Measurements from ENCODE around the gene ZDHHC16. TPM values are rescaled to one million over a fixed set of nuclear protein-coding genes. Genes with fewer than 3 reads are reported as not detected.

ZDHHC16 gene
- total RNA-seq, 1 donor from 2014 or later: 15.2 TPM

DNA sequence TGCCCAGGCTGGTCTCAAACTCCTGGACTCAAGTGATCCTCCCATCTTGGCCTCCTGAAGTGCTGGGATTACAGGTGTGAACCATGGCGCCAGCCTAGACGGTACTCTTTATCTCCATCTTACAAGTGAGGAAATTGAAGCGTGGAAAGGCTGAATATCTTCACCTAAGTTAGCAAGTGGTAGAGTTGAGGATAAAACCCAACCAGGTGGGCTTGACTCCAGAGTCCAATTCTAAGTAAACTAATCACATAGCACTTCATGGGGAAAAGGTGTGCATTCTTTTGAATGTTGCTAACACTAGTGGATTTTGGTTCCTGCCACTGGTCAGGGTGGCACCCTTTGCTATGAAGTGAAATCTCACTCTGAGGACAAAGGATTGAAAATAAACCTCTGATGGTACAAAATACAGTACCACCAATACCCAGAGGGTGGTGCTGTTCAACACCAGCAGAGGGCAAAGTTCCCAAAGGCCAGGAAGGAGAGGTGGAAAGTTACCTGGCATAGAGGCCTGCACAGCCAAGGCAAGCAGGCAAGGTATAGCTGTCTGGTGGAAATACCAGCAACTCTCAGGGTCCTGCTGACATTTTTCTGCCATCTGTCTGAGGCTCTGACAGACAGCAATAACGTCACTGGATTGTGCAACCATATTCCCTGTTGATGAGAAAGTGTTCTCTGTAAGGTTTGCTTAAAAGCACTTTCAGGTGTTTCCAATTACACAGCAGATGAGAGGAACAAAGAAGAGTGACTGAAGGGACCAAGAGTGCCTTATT lies 17.6 kb downstream of the ZDHHC16 start:
- H3K27ac ChIP-seq: no peak overlapping the region
- peak; percentile 68 for DNase-seq (ENCODE audit: low spot score)
- H3K4me3 ChIP-seq: no peak overlapping the region
- H3K27me3 Mint-ChIP-seq (ENCODE audit: insufficient read depth, low read depth): peaks cover 5% of the 10 kb centered on the region
- no peaks in the 10 kb centered on the region for H3K9me3 ChIP-seq (ENCODE audit: low read depth)
- H3K36me3 ChIP-seq: peaks cover 7% of the 10 kb centered on the region
- no peaks in the 10 kb centered on the region for H3K79me2 ChIP-seq (ENCODE audit: low read depth)
- H3K9me3 Mint-ChIP-seq: no peaks in the 10 kb centered on the region
- TF ChIP-seq EZH2phosphoT487 (IDR thresholded peaks at IDR 0.05) (no peak), EZH2 (IDR thresholded peaks at IDR 0.05) (no peak)
- TF ChIP-seq, protein P1, sequence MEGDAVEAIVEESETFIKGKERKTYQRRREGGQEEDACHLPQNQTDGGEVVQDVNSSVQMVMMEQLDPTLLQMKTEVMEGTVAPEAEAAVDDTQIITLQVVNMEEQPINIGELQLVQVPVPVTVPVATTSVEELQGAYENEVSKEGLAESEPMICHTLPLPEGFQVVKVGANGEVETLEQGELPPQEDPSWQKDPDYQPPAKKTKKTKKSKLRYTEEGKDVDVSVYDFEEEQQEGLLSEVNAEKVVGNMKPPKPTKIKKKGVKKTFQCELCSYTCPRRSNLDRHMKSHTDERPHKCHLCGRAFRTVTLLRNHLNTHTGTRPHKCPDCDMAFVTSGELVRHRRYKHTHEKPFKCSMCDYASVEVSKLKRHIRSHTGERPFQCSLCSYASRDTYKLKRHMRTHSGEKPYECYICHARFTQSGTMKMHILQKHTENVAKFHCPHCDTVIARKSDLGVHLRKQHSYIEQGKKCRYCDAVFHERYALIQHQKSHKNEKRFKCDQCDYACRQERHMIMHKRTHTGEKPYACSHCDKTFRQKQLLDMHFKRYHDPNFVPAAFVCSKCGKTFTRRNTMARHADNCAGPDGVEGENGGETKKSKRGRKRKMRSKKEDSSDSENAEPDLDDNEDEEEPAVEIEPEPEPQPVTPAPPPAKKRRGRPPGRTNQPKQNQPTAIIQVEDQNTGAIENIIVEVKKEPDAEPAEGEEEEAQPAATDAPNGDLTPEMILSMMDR (IDR thresholded peaks at IDR 0.05): peak; percentile 89
- no peak overlapping the region for H3K4me2 ChIP-seq
- H2AFZ ChIP-seq (replicated peaks): no peak overlapping the region
- H3K4me1 ChIP-seq: no peaks in the 10 kb centered on the region
- H3K36me3 Mint-ChIP-seq: peaks cover 24% of the 10 kb centered on the region
- no peaks in the 10 kb centered on the region for H4K20me1 ChIP-seq (ENCODE audit: low read depth)
- peaks cover 29% of the 10 kb centered on the region for H3F3A ChIP-seq (ENCODE audit: low read depth)
- H3K27ac Mint-ChIP-seq: no peak overlapping the region
- H3K4me3 Mint-ChIP-seq: no peak overlapping the region
- H3K4me1 Mint-ChIP-seq: no peaks in the 10 kb centered on the region
- H3K9ac ChIP-seq: no peak overlapping the region
- H3K27me3 ChIP-seq: no peaks in the 10 kb centered on the region

- Histone ChIP-seq H3K36me3 (peaks cover 7% of the 10 kb centered on the region), H2AFZ (replicated peaks) (no peak overlapping the region), H3K9ac (no peak overlapping the region), H3K4me2 (no peak overlapping the region), H3K27me3 (no peaks in the 10 kb centered on the region), H3K4me3 (no peak overlapping the region), H3K4me1 (no peaks in the 10 kb centered on the region), H3K9me3 (ENCODE audit: low read depth) (no peaks in the 10 kb centered on the region), H3K79me2 (ENCODE audit: low read depth) (no peaks in the 10 kb centered on the region), H3F3A (ENCODE audit: low read depth) (peaks cover 29% of the 10 kb centered on the region), H3K27ac (no peak overlapping the region), H4K20me1 (ENCODE audit: low read depth) (no peaks in the 10 kb centered on the region)
- H3K9me3 Mint-ChIP-seq: no peaks in the 10 kb centered on the region
- H3K27me3 Mint-ChIP-seq (ENCODE audit: insufficient read depth, low read depth): peaks cover 3% of the 10 kb centered on the region
- H3K4me3 Mint-ChIP-seq: no peak overlapping the region
- DNase-seq (ENCODE audit: low spot score): no peak
- TF ChIP-seq EZH2 (IDR thresholded peaks at IDR 0.05) (no peak), EZH2phosphoT487 (IDR thresholded peaks at IDR 0.05) (no peak)
- TF ChIP-seq, protein P1 (IDR thresholded peaks at IDR 0.05): no peak
- H3K36me3 Mint-ChIP-seq: peaks cover 19% of the 10 kb centered on the region
- no peaks in the 10 kb centered on the region for H3K4me1 Mint-ChIP-seq
- no peak overlapping the region for H3K27ac Mint-ChIP-seq
Measured at GRCh38 chr10:97464226-97464625, 18.3 kb downstream of the ZDHHC16 start.

GRCh38 chr10:97465982-97466381 lies 20.0 kb downstream of the ZDHHC16 start:
- no peak overlapping the region for H3K27ac ChIP-seq
- TF ChIP-seq, protein P1 (IDR thresholded peaks at IDR 0.05): no peak
- TF ChIP-seq EZH2 (IDR thresholded peaks at IDR 0.05) (no peak), EZH2phosphoT487 (IDR thresholded peaks at IDR 0.05) (no peak)
- no peaks in the 10 kb centered on the region for H3K79me2 ChIP-seq (ENCODE audit: low read depth)
- no peaks in the 10 kb centered on the region for H3K4me1 Mint-ChIP-seq
- H3K27me3 ChIP-seq: no peaks in the 10 kb centered on the region
- H3K4me1 ChIP-seq: no peaks in the 10 kb centered on the region
- no peak for DNase-seq (ENCODE audit: low spot score)
- no peaks in the 10 kb centered on the region for H3K9me3 Mint-ChIP-seq
- H4K20me1 ChIP-seq (ENCODE audit: low read depth): no peaks in the 10 kb centered on the region
- no peak overlapping the region for H3K4me3 Mint-ChIP-seq
- H3F3A ChIP-seq (ENCODE audit: low read depth): peaks cover 29% of the 10 kb centered on the region
- no peak overlapping the region for H3K4me2 ChIP-seq
- H3K4me3 ChIP-seq: no peak overlapping the region
- H3K27me3 Mint-ChIP-seq (ENCODE audit: insufficient read depth, low read depth): peaks cover 5% of the 10 kb centered on the region
- peaks cover 9% of the 10 kb centered on the region for H3K36me3 ChIP-seq
- H3K36me3 Mint-ChIP-seq: peaks cover 19% of the 10 kb centered on the region
- H3K9me3 ChIP-seq (ENCODE audit: low read depth): no peaks in the 10 kb centered on the region
- no peak overlapping the region for H2AFZ ChIP-seq (replicated peaks)
- H3K9ac ChIP-seq: no peak overlapping the region
- H3K27ac Mint-ChIP-seq: no peak overlapping the region
